Tongue (tissue), 2 donors: ENCODE results near the gene CCDC124. TPM values are rescaled to one million over a fixed set of nuclear protein-coding genes. Genes with fewer than 3 reads are reported as not detected.

Experiments used
- DNase-seq: peaks from one replicate; pipeline ENCODE4 v3.0.0-alpha.2; 2015
- total RNA-seq: library from RNA; depleted of rRNA; stranded (reverse); fragments of >200 nt; gene quantifications from one replicate; pipeline ENCODE4 v1.2.3, GENCODE V29; 2014

The CCDC124 gene
- total RNA-seq, 1 donor from 2014 or later: 37.2 TPM

DNA sequence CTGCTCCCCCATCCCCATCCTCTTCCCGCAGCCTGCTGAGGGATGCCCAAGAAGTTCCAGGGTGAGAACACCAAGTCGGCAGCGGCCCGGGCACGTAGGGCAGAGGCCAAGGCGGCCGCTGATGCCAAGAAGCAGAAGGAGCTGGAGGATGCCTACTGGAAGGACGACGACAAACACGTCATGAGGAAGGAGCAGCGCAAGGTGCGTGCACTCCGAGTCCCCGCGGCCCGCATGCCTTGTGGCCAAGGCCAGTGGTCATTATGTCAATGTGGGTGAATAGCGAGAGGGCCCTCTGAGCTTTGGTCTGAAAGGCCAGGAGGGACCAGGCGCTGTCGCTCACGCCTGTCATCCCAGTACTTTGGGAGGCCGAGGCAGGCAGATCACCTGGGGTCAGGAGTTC, 3.6 kb downstream of the CCDC124 start:
- DNase-seq: no peak

DNA sequence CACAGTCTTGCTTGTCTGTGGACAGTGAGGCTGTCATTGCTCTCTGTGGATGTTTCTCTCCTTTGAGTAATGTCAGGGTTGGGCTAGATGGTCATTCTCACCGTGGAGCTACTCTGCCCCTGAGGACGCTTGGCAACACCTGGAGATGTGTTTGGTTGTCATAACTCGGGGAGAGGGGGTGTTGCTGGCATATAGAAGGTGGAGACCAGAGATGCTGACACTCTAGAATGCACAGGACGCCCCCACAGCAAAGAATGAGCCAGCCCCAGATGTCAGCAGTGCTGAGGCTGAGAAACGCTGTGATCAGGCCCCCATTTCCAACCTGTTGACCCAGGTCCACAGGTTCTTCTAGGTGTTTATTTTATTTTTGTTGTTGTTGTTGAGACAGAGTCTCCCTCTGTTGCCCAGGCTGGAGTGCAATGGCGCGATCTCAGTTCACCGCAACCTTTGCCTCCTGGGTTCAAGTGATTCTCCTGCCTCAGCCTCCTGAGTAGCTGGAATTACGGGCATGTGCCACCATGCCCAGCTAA, 4.6 kb downstream of the CCDC124 start:
- no peak for DNase-seq

DNA sequence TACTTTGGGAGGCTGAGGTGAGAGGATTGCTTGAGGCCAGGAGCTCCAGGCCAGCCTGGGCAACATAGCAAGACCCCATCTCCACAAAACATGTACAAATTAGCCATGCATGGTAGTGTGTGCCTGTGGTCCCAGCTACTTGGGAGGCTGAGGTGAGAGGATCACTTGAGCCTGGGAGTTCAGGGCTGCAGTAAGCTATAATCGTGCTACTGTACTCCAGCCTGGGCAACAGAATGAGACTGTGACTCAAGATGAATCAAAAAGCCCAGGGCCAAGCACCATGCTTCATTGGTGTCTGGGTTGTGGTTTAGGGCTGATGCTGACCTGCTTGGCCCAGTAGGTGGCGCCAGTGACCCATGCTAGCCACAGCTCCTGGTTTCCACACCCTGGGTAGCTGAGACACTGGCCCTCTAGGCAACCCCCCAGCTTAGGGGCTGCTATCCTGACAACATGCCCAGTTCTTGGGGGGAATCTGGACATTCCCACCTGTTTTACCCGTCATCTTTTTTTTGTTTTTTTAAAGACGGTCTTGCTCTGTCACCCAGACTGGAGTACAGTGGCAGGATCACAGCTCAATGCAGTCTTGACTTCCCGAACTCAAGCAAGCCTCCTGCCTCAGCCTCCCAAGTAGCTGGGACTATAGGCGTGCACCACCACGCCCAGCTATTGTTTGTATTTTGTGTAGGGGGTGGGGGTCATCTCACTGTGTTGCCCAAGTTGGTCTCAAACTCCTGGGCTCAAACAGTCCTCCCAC, 5.5 kb downstream of the CCDC124 start:
- peak; percentile 84 for DNase-seq

DNA sequence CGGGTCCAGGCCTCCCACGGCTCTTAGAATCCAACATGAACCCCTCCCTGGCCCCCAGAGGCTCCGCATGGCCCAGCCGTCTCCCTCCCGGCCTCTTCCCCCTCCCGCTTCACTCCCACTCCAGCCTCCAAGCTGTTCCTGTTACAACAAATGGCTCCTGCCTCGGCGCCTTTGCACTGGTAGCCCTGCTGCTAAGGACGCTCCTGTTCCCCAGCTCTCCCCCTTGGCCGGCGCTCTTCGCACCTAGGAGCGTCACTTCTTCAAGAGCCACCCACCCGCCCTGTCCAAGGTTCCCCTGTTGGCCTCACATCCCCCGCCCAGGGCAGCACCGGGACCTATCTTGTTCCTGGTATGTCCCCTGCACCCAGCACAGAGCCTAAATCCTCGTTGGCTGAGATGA, 9.4 kb downstream of the CCDC124 start:
- no peak for DNase-seq

DNA sequence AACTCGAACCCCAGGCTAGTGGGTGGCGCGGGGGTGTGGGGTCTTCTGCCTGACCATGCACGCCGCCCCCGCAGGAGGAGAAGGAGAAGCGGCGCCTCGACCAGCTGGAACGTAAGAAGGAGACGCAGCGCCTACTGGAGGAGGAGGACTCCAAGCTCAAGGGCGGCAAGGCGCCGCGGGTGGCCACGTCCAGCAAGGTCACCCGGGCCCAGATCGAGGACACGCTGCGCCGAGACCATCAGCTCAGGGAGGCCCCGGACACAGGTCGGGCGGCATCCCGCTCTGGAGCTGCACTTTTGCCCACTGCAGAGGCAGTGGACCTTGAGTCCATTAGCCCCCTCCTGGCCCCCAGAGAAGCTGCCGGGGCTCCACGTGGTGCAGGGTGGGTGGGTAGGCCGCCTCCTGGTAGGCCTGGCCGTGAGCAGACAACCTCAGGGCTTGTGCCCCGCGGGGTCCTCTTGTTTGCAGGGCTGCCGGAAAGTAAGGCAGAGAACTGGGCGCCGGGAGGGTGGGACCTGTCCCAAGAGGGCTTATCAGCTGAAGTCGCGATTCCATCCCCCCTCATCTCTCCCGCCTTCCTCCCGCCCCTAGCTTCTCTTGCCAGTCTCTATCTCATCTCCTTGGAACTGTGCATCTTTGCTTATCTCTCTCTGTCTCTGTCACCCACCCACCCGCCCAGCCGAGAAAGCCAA, 9.9 kb downstream of the CCDC124 start:
- no peak for DNase-seq

DNA sequence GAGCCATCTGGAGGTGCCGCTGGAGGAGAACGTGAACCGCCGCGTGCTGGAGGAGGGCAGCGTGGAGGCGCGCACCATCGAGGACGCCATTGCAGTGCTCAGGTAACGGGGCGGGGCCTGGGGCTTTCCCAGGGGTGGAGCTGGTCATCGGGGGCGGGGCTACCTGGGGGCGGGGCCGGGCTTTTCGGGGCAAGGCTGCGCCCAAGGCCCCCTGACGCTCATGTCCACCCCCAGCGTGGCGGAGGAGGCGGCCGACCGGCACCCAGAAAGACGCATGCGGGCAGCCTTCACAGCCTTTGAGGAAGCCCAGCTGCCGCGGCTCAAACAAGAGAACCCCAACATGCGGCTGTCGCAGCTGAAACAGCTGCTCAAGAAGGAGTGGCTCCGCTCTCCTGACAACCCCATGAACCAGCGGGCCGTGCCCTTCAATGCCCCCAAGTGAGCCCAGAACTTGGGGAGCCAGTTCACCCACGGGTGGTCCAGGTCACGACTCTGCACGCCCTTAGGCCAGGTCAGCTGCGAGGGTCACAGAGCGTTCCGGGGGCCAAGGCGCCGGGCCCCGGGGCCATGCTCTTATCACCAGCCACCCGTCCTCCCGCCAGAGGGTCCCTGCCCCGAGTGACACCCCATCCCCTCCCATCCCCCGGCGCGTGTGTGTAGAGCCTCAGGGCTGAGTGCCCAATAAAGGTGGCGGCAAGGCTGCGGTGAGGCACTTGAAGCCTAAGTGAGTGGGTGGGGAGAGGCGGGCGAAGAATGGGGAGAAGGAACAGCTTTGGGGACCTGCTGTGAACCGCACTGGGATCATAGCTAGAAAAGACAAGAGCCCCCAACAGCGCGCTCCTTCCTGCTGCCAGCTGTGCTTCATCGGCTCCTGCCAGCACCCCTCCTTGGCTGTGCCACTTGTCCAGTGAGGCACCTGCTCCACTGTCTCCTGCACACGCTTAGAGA, 10.7 kb downstream of the CCDC124 start:
- DNase-seq: no peak

DNA sequence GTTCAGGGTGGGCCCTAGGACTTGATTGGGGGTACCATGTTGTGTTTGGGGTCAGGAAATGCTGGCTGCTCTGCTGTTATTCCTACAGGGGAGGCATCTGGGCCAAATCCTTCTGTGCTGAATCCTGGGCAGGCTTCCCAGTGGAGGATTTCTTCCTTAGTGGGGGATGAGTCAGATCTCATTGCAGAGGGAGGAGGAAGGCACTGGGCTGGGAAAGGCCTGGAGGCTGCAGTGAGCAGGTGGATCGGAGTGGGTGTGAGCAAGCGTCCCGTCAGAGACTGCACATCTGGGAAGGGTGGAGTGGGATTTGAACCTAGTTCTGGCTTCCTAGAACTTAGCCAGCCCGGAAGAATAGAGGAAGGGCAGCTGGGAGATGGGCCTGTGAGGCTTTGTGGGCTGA, 11.5 kb downstream of the CCDC124 start:
- DNase-seq: peak; percentile 59

DNA sequence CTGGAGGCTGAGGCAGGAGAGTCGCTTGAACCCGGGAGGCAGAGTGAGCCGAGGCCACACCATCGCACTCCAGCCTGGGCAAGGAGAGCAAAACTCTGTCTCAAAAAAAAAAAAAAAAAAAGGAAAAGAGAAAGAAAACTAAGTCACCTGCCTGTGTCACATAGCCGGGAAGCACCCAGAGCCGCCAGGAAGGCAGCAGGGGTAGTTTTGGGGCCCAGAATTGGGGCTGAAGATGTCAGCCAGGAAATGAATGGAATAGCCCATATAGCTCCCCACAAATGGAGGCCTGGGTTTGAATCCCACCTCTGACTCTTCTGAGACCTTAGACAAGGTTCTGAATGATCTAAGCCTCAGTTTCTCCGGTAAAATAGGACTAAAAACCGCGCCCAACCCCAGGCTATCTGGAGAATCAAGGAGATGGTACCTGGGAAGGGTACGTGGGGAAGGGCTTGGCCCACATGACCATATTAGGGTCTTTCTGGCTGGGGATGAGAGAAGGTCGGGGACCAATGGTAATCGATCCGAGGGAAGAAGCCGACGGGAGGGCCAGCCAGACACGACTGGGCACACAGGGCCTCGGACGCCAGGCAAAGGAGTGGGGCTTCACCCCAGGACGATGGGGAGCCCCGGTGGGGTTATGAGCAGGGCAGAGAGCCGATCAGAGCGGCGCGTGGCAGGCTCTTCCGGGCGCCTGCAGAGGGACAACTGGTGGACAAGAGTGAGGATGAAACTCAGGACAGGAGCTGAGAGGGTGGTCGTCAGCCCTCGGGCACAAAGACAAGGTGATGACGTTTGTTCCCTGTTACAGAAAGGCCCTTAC, 14.4 kb downstream of the CCDC124 start:
- DNase-seq: no peak

DNA sequence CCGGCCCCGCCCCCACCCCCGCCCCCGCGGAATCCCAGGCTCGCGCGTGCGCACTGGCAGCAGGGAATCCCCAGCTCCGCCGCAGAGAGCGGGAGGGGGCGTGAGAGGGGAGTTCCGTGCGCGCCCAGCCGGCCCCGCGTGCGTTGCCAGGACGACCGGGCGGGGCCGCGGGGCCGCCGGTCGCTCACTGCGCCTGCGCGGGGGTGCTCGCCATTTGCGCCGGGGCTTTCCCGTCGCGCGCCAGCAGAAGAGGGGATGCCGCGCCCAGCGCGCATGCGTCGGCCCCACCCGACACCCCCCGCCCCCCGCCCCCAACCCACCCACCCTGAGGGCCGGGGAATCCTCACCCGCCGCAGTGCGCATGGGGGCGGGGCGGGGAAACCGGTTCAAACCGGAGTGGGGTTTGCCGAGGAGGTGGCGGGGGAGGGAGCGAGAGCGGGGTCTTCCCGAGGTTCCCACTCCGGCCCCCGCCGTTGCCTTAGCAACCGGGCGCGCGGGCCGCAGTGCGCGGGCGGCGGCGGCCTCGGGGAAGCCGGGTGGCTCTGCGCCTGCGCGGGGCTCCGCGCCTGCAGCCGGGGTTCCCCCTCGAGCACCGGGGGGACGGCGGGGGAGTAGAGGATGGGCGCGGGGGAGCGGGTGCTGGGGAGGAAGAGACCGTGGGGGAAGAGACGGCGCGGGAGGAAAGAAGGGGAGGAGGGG, 15.1 kb downstream of the CCDC124 start:
- DNase-seq: peak; percentile 99

DNA sequence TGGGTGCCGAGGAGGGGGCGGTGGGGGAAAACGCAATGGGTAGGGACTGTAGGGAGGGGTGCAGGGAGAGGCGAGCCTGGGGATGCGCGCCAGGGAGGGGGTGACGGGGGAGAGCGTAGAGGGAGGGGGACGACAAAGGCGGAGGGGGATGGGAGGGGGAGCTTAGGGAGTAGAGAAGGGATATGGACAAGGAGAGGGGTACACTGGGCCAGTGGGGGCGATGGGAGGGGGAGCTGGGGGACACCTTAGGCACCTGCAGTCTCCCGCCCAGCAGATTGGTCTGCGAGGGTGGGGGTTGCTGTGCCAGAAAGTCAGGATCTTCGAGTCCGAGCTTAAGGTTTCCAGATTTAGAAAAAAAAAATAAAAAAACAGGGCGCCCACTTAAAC, 15.7 kb downstream of the CCDC124 start:
- no peak for DNase-seq

DNA sequence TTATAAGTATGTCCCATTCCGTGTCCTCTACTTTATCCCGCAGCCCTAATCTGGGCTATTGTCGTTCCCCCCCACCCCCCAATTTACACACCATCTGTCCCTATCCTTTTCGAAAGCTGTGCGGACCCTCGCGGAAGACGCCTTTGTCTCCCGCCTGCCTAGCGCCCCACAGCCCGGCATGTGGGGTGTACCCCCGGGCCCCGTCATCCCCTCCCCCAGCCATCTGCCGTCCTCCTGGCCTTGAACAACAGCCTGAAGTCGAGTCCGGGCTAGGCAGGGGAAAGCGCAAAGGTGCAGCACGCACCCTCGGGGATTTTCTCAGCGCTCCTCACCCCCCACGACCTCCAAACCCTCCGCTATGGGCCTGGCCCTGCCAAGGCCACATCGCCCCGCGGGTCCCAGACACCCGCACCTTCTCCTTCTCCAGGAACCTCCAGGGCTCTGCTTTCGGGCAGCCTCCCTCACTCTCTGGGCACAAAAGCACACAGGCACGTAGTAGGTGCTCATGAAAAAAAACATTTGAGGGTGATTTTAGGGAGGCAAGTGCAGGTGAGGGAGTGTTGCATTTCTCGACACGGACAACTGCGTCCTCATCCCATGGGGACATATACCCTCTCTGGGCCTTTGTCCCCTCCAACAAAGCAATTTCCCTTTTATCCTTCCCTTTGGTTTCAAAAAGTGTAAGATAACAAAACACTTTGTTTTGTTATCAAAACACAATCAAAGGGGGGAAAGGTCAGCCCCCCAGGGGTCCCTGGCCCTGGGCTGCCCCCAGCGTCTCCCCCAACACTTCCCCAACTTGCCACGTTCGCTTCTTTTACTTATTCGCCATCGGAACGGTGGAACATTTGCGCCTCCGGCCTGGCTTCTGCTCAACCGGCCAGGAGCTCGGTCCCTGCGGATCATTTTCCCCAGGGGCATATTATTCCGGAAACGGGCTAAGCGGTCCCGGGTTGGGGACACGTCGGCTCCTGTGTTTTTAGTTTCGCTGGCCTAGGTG, 16.4 kb downstream of the CCDC124 start:
- DNase-seq: no peak

DNA sequence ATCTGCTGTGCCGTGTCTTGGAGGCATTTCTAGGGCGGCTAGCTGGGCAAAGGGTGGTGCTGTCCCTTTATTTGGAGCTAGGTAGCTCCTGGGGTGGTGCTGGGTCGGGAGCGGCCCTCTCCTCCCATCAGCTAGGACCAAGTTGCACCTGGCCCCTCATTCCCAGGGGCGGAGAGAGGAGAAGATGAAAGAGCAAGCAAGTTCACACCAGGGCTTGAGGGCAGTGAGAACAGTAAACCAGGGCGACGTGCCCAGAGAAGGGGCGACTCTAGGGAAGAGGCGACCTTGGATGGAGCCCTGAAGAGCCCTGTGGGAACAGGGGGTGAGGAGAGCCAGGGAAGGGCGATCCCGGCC, 17.1 kb downstream of the CCDC124 start:
- DNase-seq: no peak

DNA sequence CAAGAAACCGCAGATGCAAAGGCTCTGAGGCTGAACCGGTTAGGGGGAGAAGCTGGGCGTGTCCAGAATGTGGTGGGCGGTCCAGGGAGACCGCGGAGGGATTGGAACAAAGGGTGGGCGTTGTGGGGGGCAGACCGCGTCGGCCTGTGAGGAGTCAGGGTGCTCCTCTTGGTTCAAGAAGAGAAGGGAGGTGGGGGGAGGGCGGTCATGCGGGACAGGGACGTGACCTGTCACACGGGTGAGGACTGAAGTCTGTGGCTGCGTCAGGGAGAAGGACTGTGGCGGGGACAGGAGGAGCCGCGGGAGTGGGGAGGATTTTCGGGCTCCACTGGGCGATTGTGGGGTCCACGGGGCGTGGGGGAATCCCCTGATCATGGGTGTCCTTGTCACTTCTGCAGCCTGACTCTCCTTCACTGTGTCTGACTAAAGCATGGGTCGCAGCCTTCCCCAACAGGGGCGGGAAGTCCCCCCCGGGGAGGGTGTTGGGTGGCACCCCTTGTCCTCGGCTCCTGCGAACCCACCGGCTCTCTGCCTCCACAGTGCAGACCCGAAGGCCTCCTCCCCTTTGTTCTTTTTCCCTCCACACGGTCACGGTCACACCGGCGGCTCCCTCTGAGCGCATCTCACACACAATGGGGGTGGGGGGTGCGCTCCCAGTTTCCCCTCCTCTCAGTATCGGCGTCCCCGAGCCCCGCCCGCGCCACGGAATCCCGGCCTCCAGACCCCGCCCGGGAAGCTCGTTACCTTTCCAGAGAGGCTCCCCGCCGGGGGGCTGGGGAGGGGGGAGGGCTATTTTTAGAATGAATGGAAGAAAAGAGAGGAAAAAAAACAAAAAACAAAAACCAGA, 17.7 kb downstream of the CCDC124 start:
- DNase-seq: no peak

DNA sequence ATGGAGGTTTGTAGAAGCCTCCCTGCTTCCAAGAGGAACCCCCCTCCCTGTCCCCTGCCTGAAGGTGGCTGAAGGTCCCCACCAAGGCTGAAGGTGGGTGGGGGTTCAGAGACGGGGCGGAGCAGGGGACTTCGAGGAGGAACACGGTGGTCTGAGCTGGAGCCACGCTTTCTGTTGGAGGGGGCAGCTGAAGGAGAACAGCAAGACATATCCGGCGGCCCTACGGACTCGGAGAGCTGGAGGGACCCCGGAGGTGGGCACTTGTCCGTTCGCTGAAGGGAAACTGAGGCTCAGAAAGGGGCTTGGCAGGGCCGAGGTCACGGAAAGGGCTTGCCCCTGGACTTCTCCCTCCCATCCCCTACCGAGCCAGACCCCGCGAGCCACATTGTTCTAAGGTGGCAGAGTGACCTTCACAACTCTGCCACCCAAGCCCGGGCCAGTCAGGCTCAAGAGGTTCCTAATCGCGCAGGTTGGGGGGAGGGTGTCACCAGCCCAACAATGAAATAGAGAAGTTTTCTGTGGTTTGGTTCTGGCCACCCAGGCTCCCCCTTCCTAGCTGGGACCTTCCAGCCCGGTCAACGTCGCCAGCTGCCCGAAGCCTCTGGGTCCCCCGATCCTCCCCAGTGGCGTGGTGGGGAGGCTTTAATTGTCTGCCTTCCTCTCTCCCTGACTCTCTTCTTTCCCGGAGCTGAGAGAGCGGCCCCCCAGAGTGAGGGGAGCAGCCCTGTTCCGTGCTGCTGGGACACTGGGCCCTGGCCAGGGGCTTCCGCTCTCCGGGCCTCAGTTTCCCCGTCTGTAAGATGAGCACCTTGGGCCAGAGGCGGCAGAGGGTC, 18.6 kb downstream of the CCDC124 start:
- DNase-seq: no peak

DNA sequence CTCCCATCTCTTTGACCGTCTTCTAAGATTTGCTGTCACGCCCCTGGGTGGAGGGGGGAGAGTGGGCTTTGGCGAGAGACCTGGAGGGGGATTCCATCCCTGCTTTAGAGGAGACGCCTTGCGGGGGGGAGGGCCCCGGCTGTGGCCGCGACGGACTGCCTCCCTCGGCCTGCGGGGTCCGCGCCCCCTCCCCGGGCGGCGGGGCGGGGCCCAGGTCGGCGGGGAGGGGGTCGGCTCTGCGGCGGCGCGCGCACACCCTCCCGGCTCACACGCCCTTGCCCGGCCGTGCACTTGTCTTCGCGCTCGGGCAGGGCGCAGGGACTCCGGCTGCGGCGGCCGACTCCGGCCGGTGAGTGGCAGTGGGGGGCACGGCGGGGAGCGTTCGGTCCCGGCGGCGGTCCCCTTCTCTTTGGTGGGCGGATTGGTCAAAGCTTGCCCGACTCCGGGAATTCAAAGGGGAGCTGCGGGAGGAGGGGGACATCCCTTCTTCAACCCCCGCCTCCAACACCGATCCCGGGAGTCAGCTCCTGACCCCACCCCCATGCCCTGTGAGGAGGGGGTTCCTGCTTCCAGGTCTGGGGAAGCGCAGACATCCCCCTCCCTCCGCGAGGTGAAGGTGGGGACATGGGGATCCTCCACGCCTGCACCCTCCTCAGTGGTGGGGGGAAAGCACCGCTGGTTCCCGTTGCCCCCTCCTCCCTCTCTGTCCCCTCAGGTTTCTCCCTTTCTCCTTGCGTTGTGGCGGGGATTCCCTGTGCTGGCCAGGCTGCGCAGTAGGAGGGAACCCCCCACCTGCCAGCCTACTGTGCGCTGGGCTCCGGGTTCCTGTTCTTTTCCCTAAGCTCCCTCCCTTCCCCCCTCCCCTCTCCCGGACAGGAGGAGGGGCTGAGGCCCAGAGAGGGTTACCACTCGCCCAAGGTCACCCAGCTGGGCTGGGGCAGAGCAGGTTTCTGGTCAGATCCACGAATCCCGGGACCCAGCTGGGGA, 19.5 kb downstream of the CCDC124 start:
- no peak for DNase-seq

DNA sequence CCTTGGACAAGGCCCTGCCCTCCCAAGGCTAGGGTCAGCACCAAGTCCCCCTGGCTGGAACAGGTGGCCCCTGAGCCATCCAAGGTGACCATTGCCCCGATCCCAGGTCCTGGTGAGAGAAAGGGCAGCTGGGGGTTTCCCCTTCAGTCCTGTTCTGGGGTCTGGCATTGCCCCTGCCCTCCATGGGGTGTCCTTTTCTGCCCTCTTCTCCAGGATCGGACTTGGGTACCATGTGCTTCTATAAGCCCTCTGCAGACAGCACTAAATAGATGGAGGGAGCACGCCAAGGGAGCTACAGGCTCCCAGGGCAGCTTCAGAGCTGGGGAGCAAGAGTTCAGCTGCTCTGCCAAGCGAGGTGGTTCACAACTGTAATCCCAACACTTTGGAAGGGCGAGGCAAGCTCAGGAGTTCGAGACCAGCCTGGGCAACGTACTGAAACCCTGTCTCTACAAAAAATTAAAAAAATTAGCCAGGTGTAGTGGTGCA, 20.5 kb downstream of the CCDC124 start:
- DNase-seq: no peak
